Sigmoid colon (tissue), 3 donors: ENCODE data around the gene P3H2.

Experiments
- POLR2A ChIP-seq, 2 donors: fragments of 450-650 bp; IDR thresholded peaks; one replicate each; pipeline ENCODE4 v1.6.1; 2016; ENCODE audit warnings: antibody characterized with exemption in 2 of 2, mild to moderate bottlenecking in 2 of 2, moderate library complexity in 2 of 2
- TF ChIP-seq, protein P1 (sequence below), 4 experiments: fragments of 450-650 bp in 3 of 4; fragments of 200-600 bp in 1 of 4; IDR thresholded peaks; one replicate each; pipeline ENCODE4 v1.5.1; 2016 to 2019; ENCODE audit warnings: antibody characterized with exemption in 4 of 4, mild to moderate bottlenecking in 3 of 4, moderate library complexity in 2 of 4

GRCh38 chr3:190010486-190010885, 110.2 kb downstream of the P3H2 start:
- TF ChIP-seq POLR2A (IDR thresholded peaks at IDR 0.05) = no peak
- TF ChIP-seq, protein P1, sequence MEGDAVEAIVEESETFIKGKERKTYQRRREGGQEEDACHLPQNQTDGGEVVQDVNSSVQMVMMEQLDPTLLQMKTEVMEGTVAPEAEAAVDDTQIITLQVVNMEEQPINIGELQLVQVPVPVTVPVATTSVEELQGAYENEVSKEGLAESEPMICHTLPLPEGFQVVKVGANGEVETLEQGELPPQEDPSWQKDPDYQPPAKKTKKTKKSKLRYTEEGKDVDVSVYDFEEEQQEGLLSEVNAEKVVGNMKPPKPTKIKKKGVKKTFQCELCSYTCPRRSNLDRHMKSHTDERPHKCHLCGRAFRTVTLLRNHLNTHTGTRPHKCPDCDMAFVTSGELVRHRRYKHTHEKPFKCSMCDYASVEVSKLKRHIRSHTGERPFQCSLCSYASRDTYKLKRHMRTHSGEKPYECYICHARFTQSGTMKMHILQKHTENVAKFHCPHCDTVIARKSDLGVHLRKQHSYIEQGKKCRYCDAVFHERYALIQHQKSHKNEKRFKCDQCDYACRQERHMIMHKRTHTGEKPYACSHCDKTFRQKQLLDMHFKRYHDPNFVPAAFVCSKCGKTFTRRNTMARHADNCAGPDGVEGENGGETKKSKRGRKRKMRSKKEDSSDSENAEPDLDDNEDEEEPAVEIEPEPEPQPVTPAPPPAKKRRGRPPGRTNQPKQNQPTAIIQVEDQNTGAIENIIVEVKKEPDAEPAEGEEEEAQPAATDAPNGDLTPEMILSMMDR (IDR thresholded peaks at IDR 0.05) = no peak
